ENCODE measurements around the gene ZFX.

ZFX gene

DNA sequence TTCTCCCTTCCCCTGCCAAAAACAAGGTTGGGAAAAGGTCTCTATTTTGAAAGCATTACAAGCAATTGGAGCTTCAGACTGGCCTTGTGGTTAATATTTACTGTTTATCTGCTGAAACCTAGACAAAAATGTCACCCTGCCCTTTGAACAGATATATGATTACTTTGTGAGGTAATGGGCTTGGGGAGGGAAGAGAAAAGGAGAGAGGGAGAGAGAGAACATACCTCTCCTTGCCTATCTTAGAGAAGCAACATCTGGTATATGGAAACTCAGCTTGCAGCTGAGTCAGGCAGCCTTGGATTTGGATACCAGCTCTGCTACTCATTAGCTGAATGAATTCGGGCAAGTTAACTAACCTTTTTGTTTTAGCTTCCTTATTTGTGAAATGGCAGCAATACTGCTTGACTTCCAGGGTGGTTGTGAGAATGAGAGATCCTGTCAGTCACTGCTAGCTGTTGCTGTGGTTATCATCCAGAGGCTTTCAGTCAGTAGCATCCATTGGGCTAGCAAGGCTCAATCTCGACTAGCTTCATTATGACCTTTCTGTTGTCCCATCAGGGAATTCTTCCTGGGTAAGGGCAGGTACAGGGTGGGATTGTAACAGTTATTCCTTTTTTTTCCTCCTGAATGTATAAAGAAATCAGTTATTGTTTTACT lies 41.1 kb downstream of the ZFX start:
- DNase-seq (ENCODE audit: low read depth): no peak
- TF ChIP-seq, protein P1, sequence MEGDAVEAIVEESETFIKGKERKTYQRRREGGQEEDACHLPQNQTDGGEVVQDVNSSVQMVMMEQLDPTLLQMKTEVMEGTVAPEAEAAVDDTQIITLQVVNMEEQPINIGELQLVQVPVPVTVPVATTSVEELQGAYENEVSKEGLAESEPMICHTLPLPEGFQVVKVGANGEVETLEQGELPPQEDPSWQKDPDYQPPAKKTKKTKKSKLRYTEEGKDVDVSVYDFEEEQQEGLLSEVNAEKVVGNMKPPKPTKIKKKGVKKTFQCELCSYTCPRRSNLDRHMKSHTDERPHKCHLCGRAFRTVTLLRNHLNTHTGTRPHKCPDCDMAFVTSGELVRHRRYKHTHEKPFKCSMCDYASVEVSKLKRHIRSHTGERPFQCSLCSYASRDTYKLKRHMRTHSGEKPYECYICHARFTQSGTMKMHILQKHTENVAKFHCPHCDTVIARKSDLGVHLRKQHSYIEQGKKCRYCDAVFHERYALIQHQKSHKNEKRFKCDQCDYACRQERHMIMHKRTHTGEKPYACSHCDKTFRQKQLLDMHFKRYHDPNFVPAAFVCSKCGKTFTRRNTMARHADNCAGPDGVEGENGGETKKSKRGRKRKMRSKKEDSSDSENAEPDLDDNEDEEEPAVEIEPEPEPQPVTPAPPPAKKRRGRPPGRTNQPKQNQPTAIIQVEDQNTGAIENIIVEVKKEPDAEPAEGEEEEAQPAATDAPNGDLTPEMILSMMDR (IDR thresholded peaks at IDR 0.05; ENCODE audit: control insufficient read depth, insufficient read depth, low read depth, low read length, missing control alignments): no peak
- no peak overlapping the region for H3K4me3 ChIP-seq (ENCODE audit: control insufficient read depth, low read depth, low read length)

DNA sequence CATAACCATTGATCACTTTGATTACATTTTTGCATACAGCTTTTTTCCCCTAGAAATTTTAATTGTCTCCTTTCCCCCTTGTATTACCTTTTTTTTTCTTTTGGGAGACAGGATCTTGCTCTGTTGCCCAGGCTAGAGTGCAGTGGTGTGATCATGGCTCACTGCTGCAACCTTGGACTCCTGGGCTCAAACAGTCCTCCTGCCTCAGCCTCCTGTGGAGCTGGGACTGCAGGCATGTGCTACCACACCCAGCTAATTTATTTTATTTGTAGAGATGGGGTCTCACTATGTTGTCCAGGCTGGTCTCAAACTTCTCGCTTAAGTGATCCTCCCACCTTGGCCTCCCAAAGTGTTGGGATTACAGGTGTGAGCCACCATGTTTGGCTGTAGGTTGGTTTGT lies 47.0 kb downstream of the ZFX start:
- no peak overlapping the region for H3K4me3 ChIP-seq (ENCODE audit: control insufficient read depth, low read depth, low read length)
- no peak for DNase-seq (ENCODE audit: low read depth)
- TF ChIP-seq, protein P1 (IDR thresholded peaks at IDR 0.05; ENCODE audit: control insufficient read depth, insufficient read depth, low read depth, low read length, missing control alignments): no peak

DNA sequence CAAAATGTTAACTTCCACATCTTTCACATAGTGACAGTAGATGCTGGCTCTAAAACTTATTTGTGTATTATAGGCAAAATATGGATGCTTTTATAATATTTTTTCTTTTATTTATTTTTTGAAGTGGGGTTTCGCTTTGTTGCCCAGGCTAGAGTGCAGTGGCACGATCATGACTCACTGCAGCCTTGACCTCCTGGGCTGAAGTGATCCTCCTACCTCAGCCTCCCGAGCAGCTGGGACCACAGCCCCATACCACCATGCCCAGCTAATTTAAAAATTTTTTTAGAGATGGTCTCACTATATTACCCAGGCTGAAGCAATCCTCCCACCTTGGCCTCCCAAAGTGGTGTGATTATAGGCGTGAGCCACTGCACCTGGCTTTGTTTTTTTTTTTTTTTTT lies 48.6 kb downstream of the ZFX start:
- H3K4me3 ChIP-seq (ENCODE audit: control insufficient read depth, low read depth, low read length): no peak overlapping the region
- DNase-seq (ENCODE audit: low read depth): no peak
- TF ChIP-seq, protein P1 (IDR thresholded peaks at IDR 0.05; ENCODE audit: control insufficient read depth, insufficient read depth, low read depth, low read length, missing control alignments): no peak

DNA sequence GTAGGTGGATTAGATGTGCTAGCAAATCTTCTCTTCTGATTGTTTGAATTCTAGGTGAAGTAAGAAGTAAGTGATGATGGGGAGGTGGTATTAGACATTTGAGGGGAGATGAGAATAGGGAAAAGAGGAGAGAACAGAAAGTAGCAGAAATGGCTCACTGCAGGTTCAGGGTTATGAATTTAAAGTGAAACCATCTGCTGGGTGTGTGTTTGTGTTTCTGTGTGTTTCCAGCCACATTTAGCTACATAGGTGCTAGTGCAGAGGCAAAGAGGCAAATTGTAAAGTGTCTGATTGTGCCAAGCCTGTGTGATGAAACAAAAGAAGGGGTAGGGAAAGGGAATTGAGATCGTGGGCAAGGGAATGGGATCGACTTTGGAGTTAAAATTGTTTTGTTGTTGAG lies 50.6 kb downstream of the ZFX start:
- H3K4me3 ChIP-seq (ENCODE audit: control insufficient read depth, low read depth, low read length): no peak overlapping the region
- TF ChIP-seq, protein P1 (IDR thresholded peaks at IDR 0.05; ENCODE audit: control insufficient read depth, insufficient read depth, low read depth, low read length, missing control alignments): no peak
- no peak for DNase-seq (ENCODE audit: low read depth)

DNA sequence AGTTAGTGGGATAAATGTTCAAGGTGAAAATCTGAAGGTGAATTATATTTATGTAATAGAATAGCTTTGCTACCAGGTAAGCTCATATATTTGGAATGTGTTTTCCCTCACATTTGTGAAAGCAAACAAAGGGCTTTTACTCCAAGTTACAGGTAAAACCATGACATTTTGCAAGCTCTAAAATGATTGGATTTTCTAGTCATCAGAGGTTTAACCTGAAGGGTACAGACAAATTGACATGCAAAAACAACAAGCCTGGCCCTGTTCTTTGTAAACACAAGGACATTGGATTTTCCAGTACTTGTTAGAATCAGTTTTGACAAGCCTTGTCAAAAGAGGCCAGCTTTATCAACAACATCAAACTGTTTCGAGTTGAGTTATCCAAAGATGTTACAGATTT lies 51.7 kb downstream of the ZFX start:
- TF ChIP-seq, protein P1 (IDR thresholded peaks at IDR 0.05; ENCODE audit: control insufficient read depth, insufficient read depth, low read depth, low read length, missing control alignments): no peak
- no peak overlapping the region for H3K4me3 ChIP-seq (ENCODE audit: control insufficient read depth, low read depth, low read length)
- DNase-seq (ENCODE audit: low read depth): no peak

DNA sequence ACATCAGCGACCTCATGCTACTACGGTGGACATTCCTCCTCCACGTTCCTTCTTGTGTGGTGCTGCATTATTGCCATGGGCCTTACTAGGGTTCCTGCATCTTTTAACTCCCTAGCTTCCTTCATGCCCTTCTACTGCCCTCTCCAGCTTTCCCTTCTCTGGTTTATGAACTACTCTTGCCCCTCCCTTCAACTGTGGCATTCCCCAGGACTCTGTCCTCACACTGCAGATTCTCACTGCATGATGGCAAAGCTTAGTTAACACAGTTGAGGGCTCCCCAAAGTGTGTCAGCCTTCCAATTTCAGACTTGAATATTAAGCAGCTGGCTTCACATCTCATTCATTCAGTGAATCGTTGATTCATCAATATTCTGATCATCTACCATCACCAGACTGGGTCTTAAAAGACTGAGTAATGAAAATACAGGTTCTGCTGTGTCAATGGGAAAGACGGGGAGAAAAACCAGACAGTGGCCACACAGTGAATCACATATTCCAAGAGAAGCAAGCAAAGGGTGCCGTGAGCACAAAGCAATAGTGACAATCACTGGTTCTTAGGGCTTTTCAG lies 53.0 kb downstream of the ZFX start:
- H3K4me3 ChIP-seq (ENCODE audit: control insufficient read depth, low read depth, low read length): no peak overlapping the region
- DNase-seq (ENCODE audit: low read depth): no peak
- TF ChIP-seq, protein P1 (IDR thresholded peaks at IDR 0.05; ENCODE audit: control insufficient read depth, insufficient read depth, low read depth, low read length, missing control alignments): no peak

All from AG09309 (cell line).